ENCODE measurements around the gene BRD9. TPM values are rescaled to one million over a fixed set of nuclear protein-coding genes. Genes with fewer than 3 reads are reported as not detected.

The BRD9 gene
- total RNA-seq, 1 donor from 2014 or later = 37.7 TPM

GRCh38 chr5:891837-892393 is 686 bp downstream of the BRD9 start:
- H3K4me3 ChIP-seq = peak overlapping the region; percentile 85
- H3K4me1 ChIP-seq = peaks cover 24% of the 10 kb centered on the region
- peak overlapping the region; percentile 93 for H3K27ac ChIP-seq
- ATAC-seq = peak; percentile 22 to 54
- H3K27me3 ChIP-seq (ENCODE audit: low read depth) = no peaks in the 10 kb centered on the region
- H3K9me3 ChIP-seq = no peaks in the 10 kb centered on the region
- TF ChIP-seq CTCF (IDR thresholded peaks at IDR 0.05) = no peak
- DNase-seq = no peak
- intact Hi-C loops (cut with DNase I) = no loop called here
- H3K36me3 ChIP-seq = peaks cover 45% of the 10 kb centered on the region

- peaks cover 24% of the 10 kb centered on the region for H3K4me1 ChIP-seq
- ATAC-seq (no peak), DNase-seq (no peak)
- no peak for TF ChIP-seq CTCF (IDR thresholded peaks at IDR 0.05)
- H3K9me3 ChIP-seq = no peaks in the 10 kb centered on the region
- H3K27ac ChIP-seq = peak overlapping the region; percentile 93
- H3K4me3 ChIP-seq = peak overlapping the region; percentile 85
- H3K27me3 ChIP-seq (ENCODE audit: low read depth) = no peaks in the 10 kb centered on the region
- peaks cover 52% of the 10 kb centered on the region for H3K36me3 ChIP-seq
- intact Hi-C loops (cut with DNase I) = no loop called here
Measured at GRCh38 chr5:891117-891836, 1.3 kb downstream of the BRD9 start.

- no peaks in the 10 kb centered on the region for H3K27me3 ChIP-seq (ENCODE audit: low read depth)
- no peak for DNase-seq
- intact Hi-C loops (cut with DNase I) = no loop called here
Measured at GRCh38 chr5:889075-889710, 3.4 kb downstream of the BRD9 start.

GRCh38 chr5:888638-889035 is 4.0 kb downstream of the BRD9 start:
- H3K9me3 ChIP-seq = no peaks in the 10 kb centered on the region
- peaks cover 78% of the 10 kb centered on the region for H3K36me3 ChIP-seq
- no peak for ATAC-seq
- no peak overlapping the region for H3K27ac ChIP-seq
- peaks cover 24% of the 10 kb centered on the region for H3K4me1 ChIP-seq
- H3K4me3 ChIP-seq = no peak overlapping the region
- TF ChIP-seq CTCF (IDR thresholded peaks at IDR 0.05) = no peak
- H3K27me3 ChIP-seq (ENCODE audit: low read depth) = no peaks in the 10 kb centered on the region
- intact Hi-C loops (cut with DNase I) = no loop called here
- DNase-seq = no peak

More at GRCh38 chr5:889075-889710, 3.4 kb downstream of the BRD9 start:
- H3K27ac ChIP-seq = no peak overlapping the region
- peaks cover 72% of the 10 kb centered on the region for H3K36me3 ChIP-seq
- H3K4me3 ChIP-seq = no peak overlapping the region
- ATAC-seq = no peak
- H3K4me1 ChIP-seq = peaks cover 24% of the 10 kb centered on the region
- TF ChIP-seq CTCF (IDR thresholded peaks at IDR 0.05) = no peak
- no peaks in the 10 kb centered on the region for H3K9me3 ChIP-seq

GRCh38 chr5:887947-888637 is 4.5 kb downstream of the BRD9 start:
- peaks cover 19% of the 10 kb centered on the region for H3K4me1 ChIP-seq
- TF ChIP-seq CTCF (IDR thresholded peaks at IDR 0.05) = no peak
- intact Hi-C loops (cut with DNase I) = no loop called here
- no peaks in the 10 kb centered on the region for H3K27me3 ChIP-seq (ENCODE audit: low read depth)
- ATAC-seq (no peak), DNase-seq (no peak)
- no peaks in the 10 kb centered on the region for H3K9me3 ChIP-seq
- H3K36me3 ChIP-seq = peaks cover 83% of the 10 kb centered on the region
- H3K4me3 ChIP-seq = no peak overlapping the region
- no peak overlapping the region for H3K27ac ChIP-seq

All from lower lobe of right lung (tissue), 2 donors.